Ovary (tissue), 3 donors: ENCODE results near the gene PITPNC1.

ENCODE experiments used
- POLR2A ChIP-seq: fragments of 450-650 bp; IDR thresholded peaks from one replicate; pipeline ENCODE4 v1.6.1; 2017; ENCODE audit warnings: antibody characterized with exemption, mild to moderate bottlenecking, moderate library complexity
- TF ChIP-seq, protein P1 (sequence below), 3 donors: fragments of 450-650 bp in 2 of 3; fragments of 200-600 bp in 1 of 3; IDR thresholded peaks; one replicate each; pipeline versions ENCODE4 v1.5.1 to v1.8.0; 2016 to 2022; ENCODE audit warnings: antibody characterized with exemption in 3 of 3, mild to moderate bottlenecking in 1 of 3
- donor health status: DM: no; HTN: no; CAD: no.

GRCh38 chr17:67639555-67639954 is 262.5 kb downstream of the PITPNC1 start:
- TF ChIP-seq, protein P1, sequence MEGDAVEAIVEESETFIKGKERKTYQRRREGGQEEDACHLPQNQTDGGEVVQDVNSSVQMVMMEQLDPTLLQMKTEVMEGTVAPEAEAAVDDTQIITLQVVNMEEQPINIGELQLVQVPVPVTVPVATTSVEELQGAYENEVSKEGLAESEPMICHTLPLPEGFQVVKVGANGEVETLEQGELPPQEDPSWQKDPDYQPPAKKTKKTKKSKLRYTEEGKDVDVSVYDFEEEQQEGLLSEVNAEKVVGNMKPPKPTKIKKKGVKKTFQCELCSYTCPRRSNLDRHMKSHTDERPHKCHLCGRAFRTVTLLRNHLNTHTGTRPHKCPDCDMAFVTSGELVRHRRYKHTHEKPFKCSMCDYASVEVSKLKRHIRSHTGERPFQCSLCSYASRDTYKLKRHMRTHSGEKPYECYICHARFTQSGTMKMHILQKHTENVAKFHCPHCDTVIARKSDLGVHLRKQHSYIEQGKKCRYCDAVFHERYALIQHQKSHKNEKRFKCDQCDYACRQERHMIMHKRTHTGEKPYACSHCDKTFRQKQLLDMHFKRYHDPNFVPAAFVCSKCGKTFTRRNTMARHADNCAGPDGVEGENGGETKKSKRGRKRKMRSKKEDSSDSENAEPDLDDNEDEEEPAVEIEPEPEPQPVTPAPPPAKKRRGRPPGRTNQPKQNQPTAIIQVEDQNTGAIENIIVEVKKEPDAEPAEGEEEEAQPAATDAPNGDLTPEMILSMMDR (IDR thresholded peaks at IDR 0.05): no peak
- no peak for TF ChIP-seq POLR2A
